ENCODE data around the gene CUTA.

DNA sequence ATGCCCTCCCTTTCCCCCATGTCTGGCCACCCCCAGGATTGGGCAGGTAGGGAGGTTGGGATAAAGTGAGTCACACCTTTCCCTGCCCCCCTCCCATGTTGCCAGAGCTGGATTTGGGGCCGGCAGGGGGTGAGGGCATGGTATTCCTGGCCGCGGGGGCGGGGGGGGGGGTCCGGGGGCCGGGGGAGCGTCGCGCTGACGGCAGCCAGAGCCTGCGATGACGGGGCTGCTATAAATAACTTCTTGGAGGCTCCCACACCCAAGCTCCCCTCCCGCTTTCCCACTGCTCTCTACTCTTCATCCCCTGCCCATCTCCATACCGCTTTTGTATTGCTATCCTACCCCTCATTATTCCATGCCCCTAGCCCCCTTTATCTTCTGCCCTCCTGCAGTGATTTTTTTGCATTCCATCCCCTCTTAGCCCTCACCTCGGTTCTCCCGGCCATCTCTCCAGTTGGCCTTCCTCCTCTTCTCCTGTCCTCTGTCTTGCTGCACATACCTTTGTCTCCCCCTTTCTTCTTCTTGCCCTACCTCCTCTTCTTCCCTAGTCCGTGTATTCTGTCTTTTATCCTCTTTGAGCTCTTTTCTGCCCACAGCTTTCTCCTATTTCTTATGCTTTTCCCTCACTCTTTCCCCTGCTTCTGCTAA is 15.8 kb upstream of the CUTA start:
- TF ChIP-seq, protein P1, sequence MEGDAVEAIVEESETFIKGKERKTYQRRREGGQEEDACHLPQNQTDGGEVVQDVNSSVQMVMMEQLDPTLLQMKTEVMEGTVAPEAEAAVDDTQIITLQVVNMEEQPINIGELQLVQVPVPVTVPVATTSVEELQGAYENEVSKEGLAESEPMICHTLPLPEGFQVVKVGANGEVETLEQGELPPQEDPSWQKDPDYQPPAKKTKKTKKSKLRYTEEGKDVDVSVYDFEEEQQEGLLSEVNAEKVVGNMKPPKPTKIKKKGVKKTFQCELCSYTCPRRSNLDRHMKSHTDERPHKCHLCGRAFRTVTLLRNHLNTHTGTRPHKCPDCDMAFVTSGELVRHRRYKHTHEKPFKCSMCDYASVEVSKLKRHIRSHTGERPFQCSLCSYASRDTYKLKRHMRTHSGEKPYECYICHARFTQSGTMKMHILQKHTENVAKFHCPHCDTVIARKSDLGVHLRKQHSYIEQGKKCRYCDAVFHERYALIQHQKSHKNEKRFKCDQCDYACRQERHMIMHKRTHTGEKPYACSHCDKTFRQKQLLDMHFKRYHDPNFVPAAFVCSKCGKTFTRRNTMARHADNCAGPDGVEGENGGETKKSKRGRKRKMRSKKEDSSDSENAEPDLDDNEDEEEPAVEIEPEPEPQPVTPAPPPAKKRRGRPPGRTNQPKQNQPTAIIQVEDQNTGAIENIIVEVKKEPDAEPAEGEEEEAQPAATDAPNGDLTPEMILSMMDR (conservative IDR thresholded peaks at IDR 0.05; ENCODE audit: low read depth in 2 of 2) = no peak
- TF ChIP-seq EZH2phosphoT487 (IDR thresholded peaks at IDR 0.05; ENCODE audit: unreplicated experiment) (no peak), STAT1 (IDR thresholded peaks at IDR 0.05; ENCODE audit: unreplicated experiment) (no peak), EZH2 (IDR thresholded peaks at IDR 0.05; ENCODE audit: low read depth, unreplicated experiment) (no peak)

All from GM23338 (cell line).